SH-SY5Y (cell line): ENCODE data around the gene GASK1A.

Source experiments
- GATA2 ChIP-seq: IDR thresholded peaks from 2 replicates; pipeline ENCODE4 v1.6.1; 2011; ENCODE audit warnings: mild to moderate bottlenecking, low read depth, low read length
- GATA3 ChIP-seq: IDR thresholded peaks from 2 replicates; pipeline ENCODE4 v1.6.1; 2011; ENCODE audit warnings: low read depth, mild to moderate bottlenecking, low read length, moderate library complexity

- TF ChIP-seq GATA2, result no peak
- no peak for TF ChIP-seq GATA3
Measured at GRCh38 chr3:43031889-43032545, 52.9 kb downstream of the GASK1A start.
